ENCODE data around the gene ZC4H2.
A peak's percentile ranks its signal among the peaks of the same experiment; 100 is the strongest.
"Not testable (repeated sequence)": the region's sequence is repeated elsewhere in the genome, so short reads cannot be mapped to it uniquely, and the experiment has no call there.

ZC4H2 gene, protein sequence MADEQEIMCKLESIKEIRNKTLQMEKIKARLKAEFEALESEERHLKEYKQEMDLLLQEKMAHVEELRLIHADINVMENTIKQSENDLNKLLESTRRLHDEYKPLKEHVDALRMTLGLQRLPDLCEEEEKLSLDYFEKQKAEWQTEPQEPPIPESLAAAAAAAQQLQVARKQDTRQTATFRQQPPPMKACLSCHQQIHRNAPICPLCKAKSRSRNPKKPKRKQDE

DNA sequence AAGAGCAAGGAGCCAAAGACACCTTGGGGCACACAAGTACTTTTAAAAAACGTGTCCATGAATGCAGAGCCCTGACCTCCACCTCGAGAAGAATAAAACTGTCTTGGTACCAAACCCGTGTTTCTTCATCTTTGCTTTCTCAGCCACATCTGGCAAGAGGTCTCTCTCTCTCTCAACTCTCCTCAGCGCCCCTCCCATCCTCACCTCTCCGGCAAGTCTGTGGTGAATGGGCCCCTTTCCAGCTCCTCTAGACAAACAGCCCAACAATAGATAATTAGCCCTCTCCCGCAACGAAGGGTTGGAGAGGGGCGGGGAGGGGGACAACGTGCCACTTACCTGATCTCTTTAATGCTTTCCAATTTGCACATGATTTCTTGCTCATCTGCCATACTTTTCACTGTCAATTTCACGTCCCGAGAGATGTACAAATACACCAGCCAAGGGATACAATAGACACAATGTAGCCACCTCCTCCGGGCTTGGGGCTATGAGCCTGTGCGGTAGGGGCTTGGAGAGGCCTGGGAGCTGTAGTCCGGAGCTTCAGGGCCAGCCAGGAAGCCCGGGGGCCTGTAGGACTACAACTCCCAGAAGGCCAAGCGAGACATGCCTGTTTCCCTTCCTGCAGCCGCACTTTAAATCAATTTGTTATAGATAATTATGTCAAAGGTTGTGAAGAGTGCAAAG is at the start of gene ZC4H2:
Gene ZC4H2 (minus strand): TSS at position 462 of the 684 bp plus-strand sequence. CDS start 73 bp downstream, at position 389.
- DNase-seq = peak; percentile 82
- Histone ChIP-seq H3K27me3 (replicated peaks) (no peaks in the 10 kb centered on the region), H3K4me3 (ENCODE audit: low read depth, low read length) (peak within 1 kb of the TSS; percentile 69), H3K27ac (no peak within 1 kb of the TSS), H3K36me3 (replicated peaks) (no peaks in the 10 kb centered on the region)
- TF ChIP-seq, protein P1, sequence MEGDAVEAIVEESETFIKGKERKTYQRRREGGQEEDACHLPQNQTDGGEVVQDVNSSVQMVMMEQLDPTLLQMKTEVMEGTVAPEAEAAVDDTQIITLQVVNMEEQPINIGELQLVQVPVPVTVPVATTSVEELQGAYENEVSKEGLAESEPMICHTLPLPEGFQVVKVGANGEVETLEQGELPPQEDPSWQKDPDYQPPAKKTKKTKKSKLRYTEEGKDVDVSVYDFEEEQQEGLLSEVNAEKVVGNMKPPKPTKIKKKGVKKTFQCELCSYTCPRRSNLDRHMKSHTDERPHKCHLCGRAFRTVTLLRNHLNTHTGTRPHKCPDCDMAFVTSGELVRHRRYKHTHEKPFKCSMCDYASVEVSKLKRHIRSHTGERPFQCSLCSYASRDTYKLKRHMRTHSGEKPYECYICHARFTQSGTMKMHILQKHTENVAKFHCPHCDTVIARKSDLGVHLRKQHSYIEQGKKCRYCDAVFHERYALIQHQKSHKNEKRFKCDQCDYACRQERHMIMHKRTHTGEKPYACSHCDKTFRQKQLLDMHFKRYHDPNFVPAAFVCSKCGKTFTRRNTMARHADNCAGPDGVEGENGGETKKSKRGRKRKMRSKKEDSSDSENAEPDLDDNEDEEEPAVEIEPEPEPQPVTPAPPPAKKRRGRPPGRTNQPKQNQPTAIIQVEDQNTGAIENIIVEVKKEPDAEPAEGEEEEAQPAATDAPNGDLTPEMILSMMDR (IDR thresholded peaks at IDR 0.05; ENCODE audit: low read depth, low read length, missing control alignments) = no peak
- in situ Hi-C loops (cut with HindIII; ENCODE audit: low pct_ligation_motif_present, low sequenced_read_pairs) = no loop called here

DNA sequence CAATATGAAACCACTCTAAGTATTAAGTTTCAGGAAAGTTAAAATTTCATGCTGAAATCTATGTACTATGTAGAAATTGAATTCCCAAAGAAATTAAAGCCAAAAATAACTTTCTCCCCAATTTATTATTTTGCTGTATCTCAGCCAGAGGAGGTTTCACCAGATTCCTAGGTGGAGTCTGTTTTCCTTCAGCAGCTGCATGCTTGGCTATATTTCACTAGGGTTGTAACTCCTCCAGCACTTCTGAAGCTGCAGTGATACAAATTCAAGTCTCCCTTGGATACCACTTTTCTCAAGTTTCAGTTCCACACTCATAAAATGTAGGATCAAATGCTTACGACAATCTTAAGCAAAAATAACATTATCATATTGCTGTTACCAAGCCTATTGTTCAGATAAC is 41.2 kb upstream of the ZC4H2 start:
- in situ Hi-C loops (cut with HindIII; ENCODE audit: low pct_ligation_motif_present, low sequenced_read_pairs) = no loop called here
- Histone ChIP-seq H3K27me3 (replicated peaks) (no peaks in the 10 kb centered on the region), H3K27ac (no peak overlapping the region), H3K36me3 (replicated peaks) (no peaks in the 10 kb centered on the region), H3K4me3 (ENCODE audit: low read depth, low read length) (no peak overlapping the region)
- TF ChIP-seq, protein P1 (IDR thresholded peaks at IDR 0.05; ENCODE audit: low read depth, low read length, missing control alignments) = no peak
- no peak for DNase-seq

DNA sequence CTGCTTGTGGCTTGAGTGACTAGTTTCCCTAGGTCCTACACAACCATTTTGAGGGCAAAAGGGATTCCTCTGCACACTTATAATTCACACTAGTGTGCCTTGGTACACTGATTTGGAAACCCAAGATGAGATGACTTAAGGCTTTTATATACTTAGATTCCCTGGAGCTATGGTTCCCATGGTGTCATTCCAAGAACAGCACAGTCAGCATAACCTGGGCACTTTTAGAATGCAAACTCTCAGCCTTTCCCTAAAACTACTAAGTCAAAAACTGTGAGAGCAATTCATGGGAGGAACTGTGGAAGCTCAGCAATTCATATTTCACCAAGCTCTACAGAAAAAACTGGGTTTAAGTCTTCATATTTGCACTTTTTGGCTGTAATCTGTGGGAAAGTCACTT is 38.0 kb upstream of the ZC4H2 start:
- no peak for DNase-seq
- Histone ChIP-seq H3K4me3 (ENCODE audit: low read depth, low read length) (no peak overlapping the region), H3K27ac (no peak overlapping the region), H3K27me3 (replicated peaks) (no peaks in the 10 kb centered on the region), H3K36me3 (replicated peaks) (no peaks in the 10 kb centered on the region)
- in situ Hi-C loops (cut with HindIII; ENCODE audit: low pct_ligation_motif_present, low sequenced_read_pairs) = no loop called here
- TF ChIP-seq, protein P1 (IDR thresholded peaks at IDR 0.05; ENCODE audit: low read depth, low read length, missing control alignments) = no peak

DNA sequence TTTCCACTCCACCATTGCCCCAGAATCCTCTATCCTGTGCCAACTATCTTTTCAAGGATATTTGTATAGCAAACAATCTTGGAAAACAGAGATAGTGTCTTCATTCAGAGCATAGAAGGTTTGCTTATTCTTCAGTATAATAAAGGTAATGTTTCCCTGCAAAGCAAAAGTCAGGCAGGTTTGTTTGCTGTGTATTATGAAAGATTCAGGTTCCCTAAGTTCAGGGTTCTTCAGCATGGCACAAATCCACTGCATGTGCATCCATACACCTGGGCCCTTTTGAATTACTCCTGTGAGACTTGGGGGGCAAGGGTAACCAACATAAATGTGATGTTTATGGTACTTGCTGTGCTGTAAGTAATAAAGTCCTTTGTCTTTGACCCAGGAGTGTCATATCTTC is 33.2 kb upstream of the ZC4H2 start:
- DNase-seq = no peak
- no peaks in the 10 kb centered on the region for H3K36me3 ChIP-seq (replicated peaks)
- no peak overlapping the region for H3K27ac ChIP-seq
- H3K4me3 ChIP-seq (ENCODE audit: low read depth, low read length) = no peak overlapping the region
- in situ Hi-C loops (cut with HindIII; ENCODE audit: low pct_ligation_motif_present, low sequenced_read_pairs) = no loop called here
- H3K27me3 ChIP-seq (replicated peaks) = no peaks in the 10 kb centered on the region
- TF ChIP-seq, protein P1 (IDR thresholded peaks at IDR 0.05; ENCODE audit: low read depth, low read length, missing control alignments) = no peak

DNA sequence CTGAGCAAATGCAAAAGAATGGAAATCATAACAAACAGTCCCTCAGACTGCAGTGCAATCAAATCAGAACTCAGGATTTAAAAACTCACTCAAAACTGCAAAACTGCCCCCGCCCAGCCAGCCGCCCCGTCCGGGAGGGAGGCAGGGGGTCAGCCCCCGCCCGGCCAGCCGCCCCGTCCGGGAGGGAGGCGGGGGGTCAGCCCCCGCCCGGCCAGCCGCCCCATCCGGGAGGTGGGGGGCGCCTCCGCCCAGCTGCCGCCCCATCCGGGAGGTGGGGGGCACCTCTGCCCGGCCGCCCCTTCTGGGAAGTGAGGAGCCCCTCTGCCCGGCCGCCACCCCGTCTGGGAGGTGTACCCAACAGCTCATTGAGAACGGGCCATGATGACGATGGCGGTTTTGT is 26.0 kb upstream of the ZC4H2 start:
- H3K4me3 ChIP-seq (ENCODE audit: low read depth, low read length); H3K27me3 ChIP-seq (replicated peaks); in situ Hi-C loops (cut with HindIII; ENCODE audit: low pct_ligation_motif_present, low sequenced_read_pairs); H3K36me3 ChIP-seq (replicated peaks); DNase-seq; H3K27ac ChIP-seq: not testable (repeated sequence)

DNA sequence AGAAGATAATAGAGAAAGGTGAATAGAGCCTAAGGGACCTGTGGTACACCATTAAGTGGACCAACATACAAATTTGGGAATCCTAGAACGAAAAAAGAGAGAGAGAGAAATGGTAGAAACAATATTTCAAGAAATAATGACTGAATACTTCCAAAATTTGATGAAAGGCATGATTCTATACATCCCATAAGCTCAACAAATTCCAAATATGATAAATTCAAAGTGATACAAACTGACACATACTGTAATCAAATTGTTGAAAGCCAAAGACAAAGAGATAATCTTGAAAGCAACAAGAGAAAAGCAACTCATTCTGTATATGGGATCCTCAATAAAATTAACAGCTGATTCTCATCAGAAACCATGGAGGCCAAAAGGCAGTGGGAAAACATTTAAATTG is 20.6 kb upstream of the ZC4H2 start:
- TF ChIP-seq, protein P1 (IDR thresholded peaks at IDR 0.05; ENCODE audit: low read depth, low read length, missing control alignments) = no peak

More for the DNA sequence above, 20.6 kb upstream of the ZC4H2 start:
- Histone ChIP-seq H3K4me3 (ENCODE audit: low read depth, low read length) (no peak overlapping the region), H3K27ac (no peak overlapping the region), H3K36me3 (replicated peaks) (no peaks in the 10 kb centered on the region), H3K27me3 (replicated peaks) (no peaks in the 10 kb centered on the region)
- no peak for DNase-seq
- in situ Hi-C loops (cut with HindIII; ENCODE audit: low pct_ligation_motif_present, low sequenced_read_pairs) = no loop called here

All from brain microvascular endothelial cell (primary cell).